Body of pancreas (tissue), 4 donors: ENCODE measurements around the gene PCSK4. TPM values are rescaled to one million over a fixed set of nuclear protein-coding genes. Genes with fewer than 3 reads are reported as not detected.
"Not testable (repeated sequence)": the region's sequence is repeated elsewhere in the genome, so short reads cannot be mapped to it uniquely, and the experiment has no call there.

Experiments
- ATAC-seq: fragments of 150-250 bp; one replicate; pipeline ENCODE4 v1.9.1; 2016
- DNase-seq, 4 donors: peaks; one replicate each; pipeline ENCODE4 v3.0.0-alpha.2; 2019
- H3K27ac ChIP-seq, 4 donors: fragments of 200-600 bp; sonication (generic); 1 replicate in 3 of 4; 2 replicates in 1 of 4; pipeline versions ENCODE4 v1.5.1 to v1.6.1; 2016 to 2019; ENCODE audit warnings: mild to moderate bottlenecking in 1 of 4, mixed read lengths in 1 of 4, moderate library complexity in 1 of 4
- H3K27me3 ChIP-seq, 2 donors: fragments of 200-600 bp; sonication (generic); one replicate each; pipeline ENCODE4 v1.6.0; 2016; ENCODE audit warnings: mild to moderate bottlenecking in 1 of 2
- H3K36me3 ChIP-seq, 2 donors: fragments of 200-600 bp; sonication (generic); replicated peaks in 1 of 2; 2 replicates each; pipeline ENCODE4 v1.5.1; 2016; ENCODE audit warnings: low read depth in 2 of 2; ENCODE audit not compliant: insufficient read depth in 1 of 2
- H3K4me1 ChIP-seq: fragments of 200-600 bp; sonication (generic); one replicate; pipeline ENCODE4 v1.6.0; 2016
- H3K4me3 ChIP-seq, 2 donors: fragments of 200-600 bp; sonication (generic); 1 replicate in 1 of 2; 2 replicates in 1 of 2; pipeline ENCODE4 v1.5.1; 2016 to 2019
- H3K9me3 ChIP-seq, 3 donors: fragments of 200-600 bp; sonication (generic); 1 replicate in 2 of 3; 2 replicates in 1 of 3; pipeline ENCODE4 v1.5.1; 2016
- POLR2A ChIP-seq, 3 donors: fragments of 450-650 bp; IDR thresholded peaks; one replicate each; pipeline ENCODE4 v1.6.1; 2016; ENCODE audit warnings: antibody characterized with exemption in 3 of 3, mild to moderate bottlenecking in 2 of 3
- WGBS, 2 donors: methylation state at CpG; one replicate each; pipeline ENCODE4 v1.1.5; 2017; 5-methylcytosine and 5-hydroxymethylcytosine counted together
- intact Hi-C: fragments of 100-400 bp; cut with DNase I; formaldehyde crosslinking; loops from one replicate; pipeline ENCODE4 v1.15.1; 2023
- total RNA-seq, 2 donors: library from RNA; depleted of rRNA; stranded (reverse); fragments of >200 nt; gene quantifications; one replicate each; pipeline ENCODE4 v1.1.0, GENCODE V29; 2016
- TF ChIP-seq, protein P1 (sequence below), 7 experiments: fragments of 450-650 bp in 4 of 7; fragments of 200-600 bp in 3 of 7; sonication (generic) in 3 of 7; IDR thresholded peaks; one replicate each; pipeline ENCODE4 v1.5.1; 2016 to 2019; ENCODE audit warnings: antibody characterized with exemption in 7 of 7

PCSK4 gene
- 10 to 100 TPM in 1 of 2 donors, 1 to 10 TPM in 1; 5.2 to 10.9 TPM for total RNA-seq

- 0% methylated on average over 44 to 68 of the region's 74 CpGs for WGBS, 2 donors
- no peaks in the 10 kb centered on the region for H3K36me3 ChIP-seq
- peak within 1 kb of the TSS; percentile 63 to 89 (median 76) for H3K27ac ChIP-seq
- H3K4me1 ChIP-seq: peaks cover 37% of the 10 kb centered on the region
- no peaks in the 10 kb centered on the region for H3K27me3 ChIP-seq
- no peaks in the 10 kb centered on the region for H3K9me3 ChIP-seq
- DNase-seq (peak; percentile 99), ATAC-seq (peak; percentile 90)
- peak within 1 kb of the TSS; percentile 13 to 32 for H3K4me3 ChIP-seq
- TF ChIP-seq, protein P1, sequence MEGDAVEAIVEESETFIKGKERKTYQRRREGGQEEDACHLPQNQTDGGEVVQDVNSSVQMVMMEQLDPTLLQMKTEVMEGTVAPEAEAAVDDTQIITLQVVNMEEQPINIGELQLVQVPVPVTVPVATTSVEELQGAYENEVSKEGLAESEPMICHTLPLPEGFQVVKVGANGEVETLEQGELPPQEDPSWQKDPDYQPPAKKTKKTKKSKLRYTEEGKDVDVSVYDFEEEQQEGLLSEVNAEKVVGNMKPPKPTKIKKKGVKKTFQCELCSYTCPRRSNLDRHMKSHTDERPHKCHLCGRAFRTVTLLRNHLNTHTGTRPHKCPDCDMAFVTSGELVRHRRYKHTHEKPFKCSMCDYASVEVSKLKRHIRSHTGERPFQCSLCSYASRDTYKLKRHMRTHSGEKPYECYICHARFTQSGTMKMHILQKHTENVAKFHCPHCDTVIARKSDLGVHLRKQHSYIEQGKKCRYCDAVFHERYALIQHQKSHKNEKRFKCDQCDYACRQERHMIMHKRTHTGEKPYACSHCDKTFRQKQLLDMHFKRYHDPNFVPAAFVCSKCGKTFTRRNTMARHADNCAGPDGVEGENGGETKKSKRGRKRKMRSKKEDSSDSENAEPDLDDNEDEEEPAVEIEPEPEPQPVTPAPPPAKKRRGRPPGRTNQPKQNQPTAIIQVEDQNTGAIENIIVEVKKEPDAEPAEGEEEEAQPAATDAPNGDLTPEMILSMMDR (IDR thresholded peaks at IDR 0.05): peak in 3 of 7 experiments; percentile 16 to 17 (median 17)
- TF ChIP-seq POLR2A (IDR thresholded peaks at IDR 0.05): peak in 1 of 3 donors; percentile 7
- intact Hi-C loops: no loop called here
These were observed at the start of gene PCSK4 for GRCh38 chr19:1490311-1491113. TSS of gene PCSK4 (minus strand) at chr19:1490350. CDS start at chr19:1490346, 4 bp downstream.

DNA sequence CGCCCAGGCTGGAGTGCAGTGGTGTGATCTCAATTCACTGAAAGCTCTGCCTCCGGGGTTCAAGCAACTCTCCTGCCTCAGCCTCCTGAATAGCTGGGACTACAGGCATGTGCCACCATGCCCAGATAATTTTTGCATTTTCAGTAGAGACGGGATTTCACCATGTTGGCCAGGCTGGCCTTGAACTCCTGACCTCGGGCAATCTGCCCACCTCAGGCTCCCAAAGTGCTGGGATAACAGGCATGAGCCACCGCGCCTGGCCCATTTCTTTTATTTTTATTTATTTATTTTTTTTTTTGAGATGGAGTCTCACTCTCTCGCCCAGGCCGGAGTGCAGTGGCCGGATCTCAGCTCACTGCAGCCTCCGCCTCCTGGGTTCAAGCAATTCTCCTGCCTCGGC, 49.6 kb upstream of the PCSK4 start:
- H3K27ac ChIP-seq, H3K4me1 ChIP-seq, H3K27me3 ChIP-seq, H3K4me3 ChIP-seq, H3K36me3 ChIP-seq, ATAC-seq, DNase-seq, H3K9me3 ChIP-seq: not testable (repeated sequence)
- 65 to 75% methylated on average over 9 to 11 of the region's 11 CpGs for WGBS, 2 donors
- intact Hi-C loops: loop anchor here (10.0 kb wide), 1 partner anchor 125 kb away; no protein-coding TSS in a partner anchor

GRCh38 chr19:1538978-1539377, 48.8 kb upstream of the PCSK4 start:
- 16 to 19% methylated on average over 15 of the region's 15 CpGs for WGBS, 2 donors
- no peak overlapping the region for H3K4me3 ChIP-seq
- no peak overlapping the region for H3K27ac ChIP-seq
- H3K9me3 ChIP-seq: no peaks in the 10 kb centered on the region
- ATAC-seq: no peak
- intact Hi-C loops: no loop called here
- TF ChIP-seq POLR2A (IDR thresholded peaks at IDR 0.05): no peak
- TF ChIP-seq, protein P1 (IDR thresholded peaks at IDR 0.05): no peak
- DNase-seq: peak in 1 of 4 donors; percentile 4
- no peaks in the 10 kb centered on the region for H3K36me3 ChIP-seq
- H3K4me1 ChIP-seq: no peaks in the 10 kb centered on the region
- peaks cover 0 to 5% of the 10 kb centered on the region in 2 donors for H3K27me3 ChIP-seq

- H3K4me1 ChIP-seq, H3K27ac ChIP-seq, H3K27me3 ChIP-seq, H3K36me3 ChIP-seq, H3K4me3 ChIP-seq, DNase-seq, intact Hi-C loops, ATAC-seq, H3K9me3 ChIP-seq: not testable (repeated sequence)
- 83 to 90% methylated on average over 6 to 7 of the region's 7 CpGs for WGBS, 2 donors
These were observed 45.5 kb upstream of the PCSK4 start for GRCh38 chr19:1535699-1536098.

DNA sequence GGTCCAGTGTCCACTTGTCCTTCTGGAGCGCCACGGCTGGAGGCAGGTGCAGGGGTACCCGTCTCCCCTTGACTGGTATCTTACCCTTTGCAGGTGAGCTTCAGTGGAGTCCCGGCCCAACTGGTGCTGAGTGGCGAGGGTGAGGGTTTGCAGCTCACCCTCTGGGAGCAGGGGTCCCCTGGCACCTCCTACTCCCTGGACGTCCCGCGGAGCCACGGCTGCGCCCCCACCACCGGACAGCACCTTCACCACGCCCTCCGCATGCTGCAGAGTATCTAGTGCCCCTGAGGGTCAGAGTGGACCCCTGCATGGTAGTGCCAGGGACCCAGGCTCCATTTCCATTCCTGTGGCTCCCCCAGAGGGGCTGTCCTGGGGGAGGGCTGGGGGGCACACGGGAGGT, 44.8 kb upstream of the PCSK4 start:
- no peak overlapping the region for H3K4me3 ChIP-seq
- 66 to 82% methylated on average over 9 to 14 of the region's 14 CpGs for WGBS, 2 donors
- H3K9me3 ChIP-seq: no peaks in the 10 kb centered on the region
- intact Hi-C loops: no loop called here
- DNase-seq (no peak), ATAC-seq (no peak)
- TF ChIP-seq, protein P1 (IDR thresholded peaks at IDR 0.05): no peak
- no peak for TF ChIP-seq POLR2A (IDR thresholded peaks at IDR 0.05)
- no peaks in the 10 kb centered on the region for H3K27me3 ChIP-seq
- H3K4me1 ChIP-seq: no peaks in the 10 kb centered on the region
- H3K36me3 ChIP-seq: no peaks in the 10 kb centered on the region
- no peak overlapping the region for H3K27ac ChIP-seq
